HL-60 (cell line): Measurements from ENCODE around the gene LTBP3.

Experiments
- DNase-seq, 2 experiments: peaks; one replicate each; pipeline ENCODE4 v3.0.0-alpha.2; 2010 to 2020; ENCODE audit warnings: low read depth in 1 of 2, low spot score in 1 of 2
- H3K27ac ChIP-seq: fragments of 250-450 bp; sonication (Bioruptor Pico); replicated peaks from 2 replicates; pipeline ENCODE4 v1.5.1; 2020; ENCODE audit warnings: mild to moderate bottlenecking, moderate library complexity
- H3K27me3 ChIP-seq: fragments of 250-450 bp; sonication (Bioruptor Pico); 2 replicates; pipeline ENCODE4 v1.5.1; 2021; ENCODE audit warnings: mild to moderate bottlenecking, moderate library complexity; ENCODE audit not compliant: insufficient read depth, poor library complexity, severe bottlenecking
- H3K4me3 ChIP-seq: replicated peaks from 2 replicates; pipeline ENCODE4 v1.5.1; 2011; ENCODE audit warnings: mild to moderate bottlenecking, control low read depth, low read length; ENCODE audit not compliant: insufficient read depth
- CTCF ChIP-seq: IDR thresholded peaks from one replicate; pipeline ENCODE4 v1.5.1; 2011; ENCODE audit warnings: low read length, control low read depth, inconsistent platforms; ENCODE audit not compliant: insufficient read depth
- GABPA ChIP-seq: IDR thresholded peaks from 2 replicates; pipeline ENCODE4 v1.6.1; 2012; ENCODE audit warnings: low read depth
- POLR2AphosphoS5 ChIP-seq: IDR thresholded peaks from 2 replicates; pipeline ENCODE4 v1.6.1; 2012; ENCODE audit warnings: low read depth
- REST ChIP-seq: IDR thresholded peaks from 2 replicates; pipeline ENCODE4 v1.6.1; 2012; ENCODE audit warnings: low read depth; ENCODE audit not compliant: insufficient replicate concordance
- SPI1 ChIP-seq: IDR thresholded peaks from 2 replicates; pipeline ENCODE4 v1.6.1; 2012; ENCODE audit warnings: low read depth, mild to moderate bottlenecking, borderline replicate concordance

The LTBP3 gene

GRCh38 chr11:65538232-65538914 lies 19.8 kb downstream of the LTBP3 start:
- TF ChIP-seq GABPA (no peak), POLR2AphosphoS5 (no peak), SPI1 (no peak), CTCF (no peak), REST (no peak)
- Histone ChIP-seq H3K27ac (no peak overlapping the region), H3K4me3 (no peak overlapping the region), H3K27me3 (no peaks in the 10 kb centered on the region)
- no peak for DNase-seq

GRCh38 chr11:65537620-65538231 lies 20.4 kb downstream of the LTBP3 start:
- DNase-seq: no peak
- Histone ChIP-seq H3K27me3 (no peaks in the 10 kb centered on the region), H3K4me3 (no peak overlapping the region), H3K27ac (no peak overlapping the region)
- TF ChIP-seq REST: no peak
- TF ChIP-seq SPI1: no peak
- no peak for TF ChIP-seq GABPA
- TF ChIP-seq POLR2AphosphoS5: no peak
- no peak for TF ChIP-seq CTCF

GRCh38 chr11:65537296-65537597 lies 20.9 kb downstream of the LTBP3 start:
- no peaks in the 10 kb centered on the region for H3K27me3 ChIP-seq
- DNase-seq: no peak
- no peak overlapping the region for H3K4me3 ChIP-seq
- TF ChIP-seq REST (no peak), GABPA (no peak), CTCF (no peak), POLR2AphosphoS5 (no peak), SPI1 (no peak)
- H3K27ac ChIP-seq: no peak overlapping the region
